GM12878 (cell line): ENCODE measurements around the gene GPER1. TPM values are rescaled to one million over a fixed set of nuclear protein-coding genes. Genes with fewer than 3 reads are reported as not detected.

Experiments used
- ATAC-seq: fragments of 200-7000 bp; cut with Tn5 transposase; 3 replicates; pipeline ENCODE4 v1.9.1; 2020; ENCODE audit warnings: mild to moderate bottlenecking, moderate library complexity
- BruUV-seq: library from RNA; stranded (reverse); fragments of 400-500 nt; replicated peaks from 2 replicates; lab custom pipeline; 2021; lab: Mats Ljungman, UMichigan
- CTCF ChIA-PET: fragments of 300-600 bp; sonication (Branson Sonifier 250); formaldehyde crosslinking; extraction: SDS; loops from one replicate; lab custom pipeline; 2021; ENCODE audit warnings: inconsistent platforms; lab: Yijun Ruan, JAX
- POLR2A ChIA-PET: fragments of 350-600 bp; formaldehyde crosslinking; extraction: SDS; loops from one replicate; lab custom pipeline; 2021; ENCODE audit warnings: inconsistent platforms; lab: Charles Lee
- RAD21 ChIA-PET: fragments of 300-600 bp; sonication (Branson Sonifier 250); formaldehyde crosslinking; loops from one replicate; lab custom pipeline; 2023; ENCODE audit warnings: antibody characterized with exemption; ENCODE audit not compliant: unreplicated experiment; lab: Charles Lee
- SMC1A ChIA-PET: fragments of 300-600 bp; sonication (Branson Sonifier 250); formaldehyde crosslinking; loops from one replicate; lab custom pipeline; 2023; ENCODE audit not compliant: unreplicated experiment, uncharacterized antibody; lab: Charles Lee
- DNase-seq: peaks from one replicate; pipeline ENCODE4 v3.0.0-alpha.2; 2011; ENCODE audit warnings: low read depth, low spot score
- FAIRE-seq: peaks from 3 replicates; lab custom pipeline; 2011; peaks lifted over from hg19 to GRCh38; lab: Jason Lieb, UNC
- H2AFZ ChIP-seq: 2 replicates; pipeline ENCODE4 v1.6.0; 2011; ENCODE audit warnings: low read depth, low read length, control low read depth; ENCODE audit not compliant: control insufficient read depth
- H3K27ac ChIP-seq: 2 replicates; pipeline ENCODE4 v1.5.1; 2011; ENCODE audit warnings: control low read depth; ENCODE audit not compliant: control insufficient read depth, insufficient read depth
- H3K27me3 ChIP-seq, 2 experiments: replicated peaks in 1 of 2; 2 replicates each; pipeline versions ENCODE4 v1.6.0 to v1.6.1; 2011; ENCODE audit warnings: low read length in 1 of 2; ENCODE audit not compliant: control insufficient read depth in 2 of 2, insufficient read depth in 2 of 2
- H3K36me3 ChIP-seq, 2 experiments: 2 replicates each; pipeline ENCODE4 v1.5.1; 2011; ENCODE audit warnings: low read length in 1 of 2; ENCODE audit not compliant: control insufficient read depth in 2 of 2, insufficient read depth in 2 of 2
- H3K4me1 ChIP-seq: 2 replicates; pipeline ENCODE4 v1.6.1; 2011; ENCODE audit warnings: mild to moderate bottlenecking, low read length, moderate library complexity, mixed read lengths; ENCODE audit not compliant: control insufficient read depth, insufficient read depth
- H3K4me2 ChIP-seq: 2 replicates; pipeline ENCODE4 v1.6.0; 2011; ENCODE audit warnings: control low read depth; ENCODE audit not compliant: control insufficient read depth, insufficient read depth
- H3K4me3 ChIP-seq: fragments of 200-600 bp; sonication (generic); 2 replicates; pipeline ENCODE4 v1.5.1; 2016
- H3K79me2 ChIP-seq: 2 replicates; pipeline ENCODE4 v1.6.0; 2011; ENCODE audit warnings: low read length; ENCODE audit not compliant: control insufficient read depth, insufficient read depth
- H3K9ac ChIP-seq: 2 replicates; pipeline ENCODE4 v1.8.0; 2011; ENCODE audit warnings: low read length, control low read depth, mixed read lengths; ENCODE audit not compliant: control insufficient read depth, insufficient read depth
- H3K9me3 ChIP-seq: replicated peaks from 3 replicates; pipeline ENCODE4 v1.5.1; 2011; ENCODE audit warnings: mild to moderate bottlenecking, low read length; ENCODE audit not compliant: control insufficient read depth, insufficient read depth
- H4K20me1 ChIP-seq: 2 replicates; pipeline ENCODE4 v1.6.0; 2011; ENCODE audit not compliant: control insufficient read depth, insufficient read depth
- HDGF ChIP-seq: fragments of 450-650 bp; IDR thresholded peaks from 2 replicates; pipeline ENCODE4 v1.6.1; 2016; ENCODE audit warnings: antibody characterized with exemption
- MEF2B ChIP-seq: fragments of 450-650 bp; IDR thresholded peaks from 2 replicates; pipeline ENCODE4 v1.6.1; 2018; ENCODE audit warnings: mild to moderate bottlenecking, moderate library complexity; ENCODE audit not compliant: partially characterized antibody, poor library complexity, severe bottlenecking
- PAX8 ChIP-seq: fragments of 450-650 bp; IDR thresholded peaks from 2 replicates; pipeline ENCODE4 v1.6.1; 2017; ENCODE audit warnings: mild to moderate bottlenecking, moderate library complexity
- RB1 ChIP-seq: fragments of 450-650 bp; formaldehyde crosslinking; IDR thresholded peaks from 2 replicates; pipeline ENCODE4 v1.6.1; 2017; ENCODE audit warnings: mild to moderate bottlenecking, borderline replicate concordance
- RELA ChIP-seq: fragments of 450-650 bp; IDR thresholded peaks from 2 replicates; pipeline ENCODE4 v1.8.0; 2014; ENCODE audit warnings: borderline replicate concordance; ENCODE audit not compliant: partially characterized antibody
- SMARCA5 ChIP-seq: fragments of 450-650 bp; IDR thresholded peaks from 2 replicates; pipeline ENCODE4 v1.6.1; 2017; ENCODE audit warnings: mild to moderate bottlenecking
- TBL1XR1 ChIP-seq: IDR thresholded peaks from 2 replicates; pipeline ENCODE4 v1.6.1; 2012; ENCODE audit warnings: low read depth, low read length, improper control_type of control experiment
- ZSCAN29 ChIP-seq: fragments of 450-650 bp; IDR thresholded peaks from 2 replicates; pipeline ENCODE4 v1.6.1; 2017; ENCODE audit warnings: mild to moderate bottlenecking, moderate library complexity
- WGBS: methylation state at CpG from one replicate; pipeline ENCODE4 v1.1.6; 2016; ENCODE audit warnings: low lambda C conversion rate; ENCODE audit not compliant: insufficient replicate concordance, insufficient coverage; ENCODE audit errors: missing lambda C conversion rate; 5-methylcytosine and 5-hydroxymethylcytosine counted together
- in situ Hi-C: fragments of 300-500 bp; cut with MboI; formaldehyde crosslinking; loops from 9 replicates; pipeline ENCODE4 v1.14.3; 2018; ENCODE audit warnings: mixed read lengths
- intact Hi-C: fragments of 100-400 bp; cut with micrococcal nuclease; formaldehyde crosslinking; loops from one replicate; pipeline ENCODE4 v1.14.2; 2022; ENCODE audit not compliant: unreplicated experiment
- polyA plus RNA-seq, 11 experiments: library from polyadenylated mRNA; depleted of rRNA in 4 of 11; unstranded in 6 of 11; stranded (reverse) in 5 of 11; fragments of >200 nt; fragmentation: Nextera tagmentation in 4 of 11; fragmentation: Illumina TruSeq in 1 of 11; extraction: Ambion mirVana in 4 of 11; extraction: Trizol in 1 of 11; gene quantifications; 1 replicate in 1 of 11; 2 replicates in 10 of 11; pipeline versions ENCODE4 v1.2.1 to v1.2.3, GENCODE V29; 2011 to 2016; ENCODE audit warnings: inconsistent platforms in 2 of 11, missing spikeins in 2 of 11, low read depth in 1 of 11
- total RNA-seq, 4 experiments: library from RNA; depleted of rRNA in 3 of 4; stranded (reverse); fragments of >200 nt in 3 of 4; fragmentation: Illumina TruSeq in 1 of 4; extraction: Trizol in 1 of 4; gene quantifications; 2 replicates each; pipeline versions ENCODE4 v1.2.1 to v1.2.3, GENCODE V29; 2013 to 2021
- TF ChIP-seq, protein P1 (sequence below): fragments of 450-650 bp; IDR thresholded peaks from 2 replicates; pipeline ENCODE4 v1.6.1; 2016; ENCODE audit warnings: mild to moderate bottlenecking
- TF ChIP-seq, protein P2 (sequence below): fragments of 450-650 bp; IDR thresholded peaks from 2 replicates; pipeline ENCODE4 v1.6.1; 2016; ENCODE audit warnings: mild to moderate bottlenecking
- TF ChIP-seq, protein P3 (sequence below), 3 experiments: IDR thresholded peaks in 2 of 3; conservative IDR thresholded peaks in 1 of 3; 2 replicates each; pipeline ENCODE4 v1.5.1; 2011; ENCODE audit warnings: low read depth in 3 of 3, low read length in 3 of 3, mild to moderate bottlenecking in 3 of 3, control low read depth in 2 of 3, moderate library complexity in 2 of 3, inconsistent platforms in 1 of 3, mixed read lengths in 1 of 3; ENCODE audit not compliant: control insufficient read depth in 2 of 3, insufficient read depth in 1 of 3; ENCODE audit errors: extremely low read depth in 1 of 3
- TF ChIP-seq, protein P4 (sequence below): fragments of 450-650 bp; formaldehyde crosslinking; IDR thresholded peaks from 2 replicates; pipeline ENCODE4 v1.4.0; 2022; ENCODE audit warnings: mild to moderate bottlenecking, moderate library complexity

The GPER1 gene
- total and polyA plus RNA-seq, 10 of the 15 experiments (the other 5 are each of a cell fraction or from before 2014, with no cell fraction given): 0.03 to 6.5 (median 2.6) TPM

DNA sequence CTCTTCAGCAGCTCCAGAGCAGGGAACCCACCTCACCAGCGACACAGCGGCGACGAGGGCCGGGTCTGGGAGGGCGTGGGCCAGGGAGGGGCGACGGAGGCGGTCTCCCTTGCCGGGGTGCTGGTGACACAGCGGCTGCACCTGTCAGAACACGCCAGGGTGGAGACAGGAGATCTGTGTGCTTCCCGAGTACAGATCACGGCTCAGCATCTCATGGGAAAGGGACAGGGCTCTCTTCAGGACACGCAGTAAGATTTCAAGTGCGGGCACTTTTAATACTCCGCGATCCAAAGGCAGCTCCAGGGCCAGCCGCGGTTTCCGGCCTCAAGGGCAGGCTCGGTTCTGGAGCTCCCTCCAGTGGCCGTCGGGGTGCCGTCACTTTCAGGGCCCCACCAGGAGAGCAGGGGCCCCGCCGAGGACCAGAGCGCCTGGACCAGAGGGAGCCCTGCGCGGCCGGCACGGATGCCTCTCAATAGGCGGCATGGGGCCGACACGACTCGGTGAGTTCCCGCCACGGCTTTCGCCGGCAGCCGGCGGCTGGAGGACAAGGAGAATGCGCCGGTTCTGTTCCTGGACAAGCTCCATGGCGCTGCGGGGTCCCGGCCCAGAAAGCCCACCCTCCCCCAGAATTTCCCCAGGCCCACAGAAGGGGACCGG, 22.2 kb upstream of the GPER1 start:
- peak overlapping the region; percentile 57 for H2AFZ ChIP-seq
- peak overlapping the region; percentile 70 for H3K4me2 ChIP-seq
- intact Hi-C loops (loop anchor here (1.0 to 10.0 kb wide), 4 partner anchors 72 to 161 kb away; no protein-coding TSS in a partner anchor), in situ Hi-C loops (no loop called here)
- POLR2A ChIA-PET: interaction anchor here (0.9 to 3.3 kb wide), 8 partner anchors 21 to 91 kb away, joined by 3 to 29 read pairs (median 4); no protein-coding TSS in a partner anchor
- no peaks in the 10 kb centered on the region; the same call in 2 of the 3 replicates for H3K9me3 ChIP-seq
- H3K79me2 ChIP-seq: peaks cover 7% of the 10 kb centered on the region
- no peaks in the 10 kb centered on the region for H4K20me1 ChIP-seq
- RAD21 ChIA-PET: interaction anchor here (0.6 to 5.1 kb wide), 26 partner anchors 20 to 408 kb away, joined by 3 to 196 read pairs (median 6); partner anchors contain the start of genes COX19 and GPR146
- SMC1A ChIA-PET: interaction anchor here (0.8 to 3.9 kb wide), 17 partner anchors 20 to 156 kb away, joined by 3 to 121 read pairs (median 8); no protein-coding TSS in a partner anchor
- peak overlapping the region; percentile 15; the same call in 1 of the 2 replicates for H3K9ac ChIP-seq
- FAIRE-seq (peak; percentile 76), ATAC-seq (peak; percentile 91), DNase-seq (no peak)
- H3K36me3 ChIP-seq: no peaks in the 10 kb centered on the region; a peak in 1 of 4 replicates
- TSS peak; percentile 56 for BruUV-seq
- H3K27ac ChIP-seq: no peak overlapping the region
- H3K27me3 ChIP-seq: no peaks in the 10 kb centered on the region
- WGBS: 4% methylated on average over 37 of the region's 48 CpGs
- H3K4me3 ChIP-seq: peak overlapping the region; percentile 51; the same call in 1 of the 2 replicates
- peaks cover 24% of the 10 kb centered on the region for H3K4me1 ChIP-seq
- CTCF ChIA-PET: interaction anchor here (0.6 to 9.7 kb wide), 34 partner anchors 10 to 339 kb away, joined by 3 to 280 read pairs (median 4); partner anchors contain the start of genes COX19 and GPR146
- TF ChIP-seq, protein P1, sequence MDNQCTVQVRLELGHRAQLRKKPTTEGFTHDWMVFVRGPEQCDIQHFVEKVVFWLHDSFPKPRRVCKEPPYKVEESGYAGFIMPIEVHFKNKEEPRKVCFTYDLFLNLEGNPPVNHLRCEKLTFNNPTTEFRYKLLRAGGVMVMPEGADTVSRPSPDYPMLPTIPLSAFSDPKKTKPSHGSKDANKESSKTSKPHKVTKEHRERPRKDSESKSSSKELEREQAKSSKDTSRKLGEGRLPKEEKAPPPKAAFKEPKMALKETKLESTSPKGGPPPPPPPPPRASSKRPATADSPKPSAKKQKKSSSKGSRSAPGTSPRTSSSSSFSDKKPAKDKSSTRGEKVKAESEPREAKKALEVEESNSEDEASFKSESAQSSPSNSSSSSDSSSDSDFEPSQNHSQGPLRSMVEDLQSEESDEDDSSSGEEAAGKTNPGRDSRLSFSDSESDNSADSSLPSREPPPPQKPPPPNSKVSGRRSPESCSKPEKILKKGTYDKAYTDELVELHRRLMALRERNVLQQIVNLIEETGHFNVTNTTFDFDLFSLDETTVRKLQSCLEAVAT: peak; percentile 43
- no peak for TF ChIP-seq HDGF
- TF ChIP-seq, protein P2, sequence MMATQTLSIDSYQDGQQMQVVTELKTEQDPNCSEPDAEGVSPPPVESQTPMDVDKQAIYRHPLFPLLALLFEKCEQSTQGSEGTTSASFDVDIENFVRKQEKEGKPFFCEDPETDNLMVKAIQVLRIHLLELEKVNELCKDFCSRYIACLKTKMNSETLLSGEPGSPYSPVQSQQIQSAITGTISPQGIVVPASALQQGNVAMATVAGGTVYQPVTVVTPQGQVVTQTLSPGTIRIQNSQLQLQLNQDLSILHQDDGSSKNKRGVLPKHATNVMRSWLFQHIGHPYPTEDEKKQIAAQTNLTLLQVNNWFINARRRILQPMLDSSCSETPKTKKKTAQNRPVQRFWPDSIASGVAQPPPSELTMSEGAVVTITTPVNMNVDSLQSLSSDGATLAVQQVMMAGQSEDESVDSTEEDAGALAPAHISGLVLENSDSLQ: no peak
- TF ChIP-seq PAX8: no peak
- TF ChIP-seq ZSCAN29: no peak
- TF ChIP-seq SMARCA5: peak; percentile 87
- TF ChIP-seq, protein P3, sequence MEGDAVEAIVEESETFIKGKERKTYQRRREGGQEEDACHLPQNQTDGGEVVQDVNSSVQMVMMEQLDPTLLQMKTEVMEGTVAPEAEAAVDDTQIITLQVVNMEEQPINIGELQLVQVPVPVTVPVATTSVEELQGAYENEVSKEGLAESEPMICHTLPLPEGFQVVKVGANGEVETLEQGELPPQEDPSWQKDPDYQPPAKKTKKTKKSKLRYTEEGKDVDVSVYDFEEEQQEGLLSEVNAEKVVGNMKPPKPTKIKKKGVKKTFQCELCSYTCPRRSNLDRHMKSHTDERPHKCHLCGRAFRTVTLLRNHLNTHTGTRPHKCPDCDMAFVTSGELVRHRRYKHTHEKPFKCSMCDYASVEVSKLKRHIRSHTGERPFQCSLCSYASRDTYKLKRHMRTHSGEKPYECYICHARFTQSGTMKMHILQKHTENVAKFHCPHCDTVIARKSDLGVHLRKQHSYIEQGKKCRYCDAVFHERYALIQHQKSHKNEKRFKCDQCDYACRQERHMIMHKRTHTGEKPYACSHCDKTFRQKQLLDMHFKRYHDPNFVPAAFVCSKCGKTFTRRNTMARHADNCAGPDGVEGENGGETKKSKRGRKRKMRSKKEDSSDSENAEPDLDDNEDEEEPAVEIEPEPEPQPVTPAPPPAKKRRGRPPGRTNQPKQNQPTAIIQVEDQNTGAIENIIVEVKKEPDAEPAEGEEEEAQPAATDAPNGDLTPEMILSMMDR (IDR thresholded peaks at IDR 0.05 in 2 of 3, conservative IDR thresholded peaks at IDR 0.05 in 1 of 3; ENCODE audit: control insufficient read depth in 2 of 3, extremely low read depth in 1 of 3, insufficient read depth in 1 of 3, low read depth in 3 of 3, low read length in 3 of 3): peak; percentile 86 to 98 (median 93); a peak in 5 of 6 replicates
- TF ChIP-seq, protein P4, sequence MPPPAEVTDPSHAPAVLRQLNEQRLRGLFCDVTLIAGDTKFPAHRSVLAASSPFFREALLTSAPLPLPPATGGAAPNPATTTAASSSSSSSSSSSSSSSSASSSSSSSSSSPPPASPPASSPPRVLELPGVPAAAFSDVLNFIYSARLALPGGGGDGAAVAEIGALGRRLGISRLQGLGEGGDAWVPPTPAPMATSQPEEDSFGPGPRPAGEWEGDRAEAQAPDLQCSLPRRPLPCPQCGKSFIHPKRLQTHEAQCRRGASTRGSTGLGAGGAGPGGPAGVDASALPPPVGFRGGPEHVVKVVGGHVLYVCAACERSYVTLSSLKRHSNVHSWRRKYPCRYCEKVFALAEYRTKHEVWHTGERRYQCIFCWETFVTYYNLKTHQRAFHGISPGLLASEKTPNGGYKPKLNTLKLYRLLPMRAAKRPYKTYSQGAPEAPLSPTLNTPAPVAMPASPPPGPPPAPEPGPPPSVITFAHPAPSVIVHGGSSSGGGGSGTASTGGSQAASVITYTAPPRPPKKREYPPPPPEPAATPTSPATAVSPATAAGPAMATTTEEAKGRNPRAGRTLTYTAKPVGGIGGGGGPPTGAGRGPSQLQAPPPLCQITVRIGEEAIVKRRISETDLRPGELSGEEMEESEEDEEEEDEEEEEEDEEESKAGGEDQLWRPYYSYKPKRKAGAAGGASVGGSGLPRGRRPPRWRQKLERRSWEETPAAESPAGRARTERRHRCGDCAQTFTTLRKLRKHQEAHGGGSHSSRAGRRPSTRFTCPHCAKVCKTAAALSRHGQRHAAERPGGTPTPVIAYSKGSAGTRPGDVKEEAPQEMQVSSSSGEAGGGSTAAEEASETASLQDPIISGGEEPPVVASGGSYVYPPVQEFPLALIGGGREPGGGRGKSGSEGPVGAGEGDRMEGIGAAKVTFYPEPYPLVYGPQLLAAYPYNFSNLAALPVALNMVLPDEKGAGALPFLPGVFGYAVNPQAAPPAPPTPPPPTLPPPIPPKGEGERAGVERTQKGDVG (CRISPR knock-in tag): no peak
- no peak for TF ChIP-seq TBL1XR1
- peak; percentile 92 for TF ChIP-seq RB1
- TF ChIP-seq MEF2B: peak; percentile 27
- TF ChIP-seq RELA: peak; percentile 37
